ENCODE data around the gene LMTK2. TPM values are rescaled to one million over a fixed set of nuclear protein-coding genes. Genes with fewer than 3 reads are reported as not detected.

The LMTK2 gene
- total and polyA plus RNA-seq, 8 donors, result 13.4 to 28.2 (median 16.6) TPM

- intact Hi-C loops (cut with DNase I), result no loop called here
- peaks cover 13 to 53% of the 10 kb centered on the region in 2 donors for H3K4me1 ChIP-seq
- H3K9me3 ChIP-seq, result no peaks in the 10 kb centered on the region
- H3K27me3 ChIP-seq, result no peaks in the 10 kb centered on the region
- H3K4me3 ChIP-seq, result no peak overlapping the region
- peaks cover 0 to 27% of the 10 kb centered on the region in 2 donors for H3K36me3 ChIP-seq
- DNase-seq (no peak), ATAC-seq (no peak)
- peak overlapping the region in 1 of 2 donors; percentile 2 for H3K27ac ChIP-seq
- no peak for TF ChIP-seq CTCF (IDR thresholded peaks at IDR 0.05)
Observed at GRCh38 chr7:98254951-98255610, 148.4 kb downstream of the LMTK2 start.

- Histone ChIP-seq H3K9me3 (no peaks in the 10 kb centered on the region), H3K4me3 (no peak overlapping the region), H3K4me1 (peaks cover under 1 to 39% of the 10 kb centered on the region in 2 donors), H3K27ac (no peak overlapping the region), H3K36me3 (peaks cover 0 to 35% of the 10 kb centered on the region in 2 donors), H3K27me3 (no peaks in the 10 kb centered on the region)
- intact Hi-C loops (cut with DNase I), result no loop called here
- ATAC-seq, result no peak
- DNase-seq, result no peak
- TF ChIP-seq CTCF (IDR thresholded peaks at IDR 0.05), result no peak
Observed at GRCh38 chr7:98256431-98256830, 149.8 kb downstream of the LMTK2 start.

GRCh38 chr7:98257701-98258100, 151.0 kb downstream of the LMTK2 start:
- DNase-seq (no peak), ATAC-seq (no peak)
- no peak for TF ChIP-seq CTCF (IDR thresholded peaks at IDR 0.05)
- Histone ChIP-seq H3K27ac (no peak overlapping the region), H3K36me3 (peaks cover 0 to 39% of the 10 kb centered on the region in 2 donors), H3K4me3 (no peak overlapping the region), H3K4me1 (peaks cover 0 to 34% of the 10 kb centered on the region in 2 donors), H3K27me3 (no peaks in the 10 kb centered on the region), H3K9me3 (no peaks in the 10 kb centered on the region)
- intact Hi-C loops (cut with DNase I), result no loop called here

Other genes starting within 250 kb of the LMTK2 start
- 10 to 100 TPM; 22.3 to 52.5 TPM for gene ASNS, start 234.5 kb upstream of the LMTK2 start, total RNA-seq
- gene ASNS, start 234.5 kb upstream of the LMTK2 start, polyA plus RNA-seq (ENCODE audit: insufficient read length in 6 of 6), result 10 to 100 TPM; 26.7 to 49.2 (median 39.9) TPM
- not detected for gene OCM2, start 116.7 kb upstream of the LMTK2 start, total RNA-seq
- not detected for gene OCM2, start 116.7 kb upstream of the LMTK2 start, polyA plus RNA-seq (ENCODE audit: insufficient read length in 6 of 6)
- 1 to 10 TPM in 1 of 2 donors, under 1 TPM in 1; 0.87 to 2.4 TPM for gene BHLHA15, start 104.6 kb downstream of the LMTK2 start, total RNA-seq
- under 1 TPM in 5 of 6 donors, not detected in 1; 0.44 to 0.98 (median 0.84) TPM for gene BHLHA15, start 104.6 kb downstream of the LMTK2 start, polyA plus RNA-seq (ENCODE audit: insufficient read length in 6 of 6)
- 10 to 100 TPM; 40.0 to 67.4 TPM for gene TECPR1, start 145.4 kb downstream of the LMTK2 start, total RNA-seq
- 10 to 100 TPM; 24.5 to 36.1 (median 27.6) TPM for gene TECPR1, start 145.4 kb downstream of the LMTK2 start, polyA plus RNA-seq (ENCODE audit: insufficient read length in 6 of 6)
- gene BRI3, start 174.8 kb downstream of the LMTK2 start, total RNA-seq, result 100 to 1,000 TPM; 448 to 505 TPM
- 100 to 1,000 TPM in 4 of 6 donors, 10 to 100 TPM in 2; 86.1 to 120 (median 105) TPM for gene BRI3, start 174.8 kb downstream of the LMTK2 start, polyA plus RNA-seq (ENCODE audit: insufficient read length in 6 of 6)

All from left lung (tissue), 10 donors.